ENCODE measurements around the gene CTSZ.

DNA sequence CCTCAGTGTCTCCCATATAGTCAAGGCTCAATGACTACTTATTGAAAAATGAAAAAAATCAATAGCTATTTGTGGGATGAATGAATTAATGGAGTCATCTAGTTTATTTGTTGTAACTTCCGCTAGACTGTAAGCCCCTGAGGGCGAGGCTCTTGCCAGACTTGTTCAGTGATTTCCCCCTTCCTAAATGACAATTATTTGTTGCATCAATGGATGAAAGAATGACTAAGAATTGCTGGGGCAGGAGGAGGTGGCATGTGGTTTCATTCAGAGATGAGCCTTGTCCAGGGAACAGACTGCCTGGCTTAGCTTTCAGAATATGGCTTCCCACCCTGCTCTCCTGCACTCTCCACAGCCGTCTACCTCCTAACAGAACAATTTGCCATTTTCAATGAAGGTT lies 36.6 kb upstream of the CTSZ start:
- no peak for TF ChIP-seq EZH2 (IDR thresholded peaks at IDR 0.05; ENCODE audit: borderline replicate concordance, insufficient read depth, low read depth, low read length, poor library complexity, severe bottlenecking)
- TF ChIP-seq, protein P1, sequence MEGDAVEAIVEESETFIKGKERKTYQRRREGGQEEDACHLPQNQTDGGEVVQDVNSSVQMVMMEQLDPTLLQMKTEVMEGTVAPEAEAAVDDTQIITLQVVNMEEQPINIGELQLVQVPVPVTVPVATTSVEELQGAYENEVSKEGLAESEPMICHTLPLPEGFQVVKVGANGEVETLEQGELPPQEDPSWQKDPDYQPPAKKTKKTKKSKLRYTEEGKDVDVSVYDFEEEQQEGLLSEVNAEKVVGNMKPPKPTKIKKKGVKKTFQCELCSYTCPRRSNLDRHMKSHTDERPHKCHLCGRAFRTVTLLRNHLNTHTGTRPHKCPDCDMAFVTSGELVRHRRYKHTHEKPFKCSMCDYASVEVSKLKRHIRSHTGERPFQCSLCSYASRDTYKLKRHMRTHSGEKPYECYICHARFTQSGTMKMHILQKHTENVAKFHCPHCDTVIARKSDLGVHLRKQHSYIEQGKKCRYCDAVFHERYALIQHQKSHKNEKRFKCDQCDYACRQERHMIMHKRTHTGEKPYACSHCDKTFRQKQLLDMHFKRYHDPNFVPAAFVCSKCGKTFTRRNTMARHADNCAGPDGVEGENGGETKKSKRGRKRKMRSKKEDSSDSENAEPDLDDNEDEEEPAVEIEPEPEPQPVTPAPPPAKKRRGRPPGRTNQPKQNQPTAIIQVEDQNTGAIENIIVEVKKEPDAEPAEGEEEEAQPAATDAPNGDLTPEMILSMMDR (IDR thresholded peaks at IDR 0.05), result no peak
